Activated T-helper 17 cell treated with anti-CD3 and anti-CD28 coated beads, Interleukin-2, amount 50 U/mL, for 72 hours (primary cell): ENCODE data around the gene PATJ. TPM values are rescaled to one million over a fixed set of nuclear protein-coding genes. Genes with fewer than 3 reads are reported as not detected.

Source experiments
- total RNA-seq, 2 donors: library from RNA; stranded (reverse); gene quantifications; one replicate each; pipeline ENCODE4 v1.2.3, GENCODE V29; 2022

PATJ gene
- total RNA-seq, 2 donors from 2014 or later, result 15.7 to 30.1 TPM

Other genes with a start within 250 kb of the PATJ start
- gene TM2D1, start 17.3 kb upstream of the PATJ start, total RNA-seq, result 10 to 100 TPM; 35.1 to 44.3 TPM